ENCODE results near the gene UHMK1. TPM values are rescaled to one million over a fixed set of nuclear protein-coding genes. Genes with fewer than 3 reads are reported as not detected.
"Not testable (repeated sequence)": the region's sequence is repeated elsewhere in the genome, so short reads cannot be mapped to it uniquely, and the experiment has no call there.

The UHMK1 gene
- total RNA-seq, 1 donor from 2014 or later: 21.7 TPM

DNA sequence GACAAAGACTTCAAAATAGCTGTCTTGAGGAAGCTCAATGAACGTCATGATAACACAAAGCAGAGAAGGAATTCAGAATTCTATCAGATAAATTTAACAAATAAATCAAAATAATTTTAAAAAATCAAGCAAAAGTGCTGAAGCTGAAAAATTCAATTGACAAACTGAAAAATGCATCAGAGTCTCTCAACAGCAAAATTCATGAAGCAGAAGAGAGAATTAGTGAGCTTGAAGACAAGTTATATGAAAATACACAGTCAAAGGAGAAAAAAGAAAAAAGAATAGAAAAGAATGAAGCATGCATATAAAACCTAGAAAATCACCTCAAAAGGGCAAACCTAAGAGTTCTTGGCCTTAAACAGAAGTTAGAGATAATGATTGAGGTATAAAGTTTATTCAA lies 21.0 kb upstream of the UHMK1 start:
- Mint-ChIP-seq H3K4me1 (no peaks in the 10 kb centered on the region), H3K9me3 (peaks cover 13% of the 10 kb centered on the region), H3K36me3 (ENCODE audit: low read depth) (peaks cover 8% of the 10 kb centered on the region), H3K27ac (ENCODE audit: unreplicated experiment) (no peak overlapping the region), H3K27me3 (ENCODE audit: low read depth) (peaks cover 6% of the 10 kb centered on the region), H3K4me3 (no peak overlapping the region)
- no peak for DNase-seq (ENCODE audit: low read depth, low spot score)
- TF ChIP-seq, protein P1, sequence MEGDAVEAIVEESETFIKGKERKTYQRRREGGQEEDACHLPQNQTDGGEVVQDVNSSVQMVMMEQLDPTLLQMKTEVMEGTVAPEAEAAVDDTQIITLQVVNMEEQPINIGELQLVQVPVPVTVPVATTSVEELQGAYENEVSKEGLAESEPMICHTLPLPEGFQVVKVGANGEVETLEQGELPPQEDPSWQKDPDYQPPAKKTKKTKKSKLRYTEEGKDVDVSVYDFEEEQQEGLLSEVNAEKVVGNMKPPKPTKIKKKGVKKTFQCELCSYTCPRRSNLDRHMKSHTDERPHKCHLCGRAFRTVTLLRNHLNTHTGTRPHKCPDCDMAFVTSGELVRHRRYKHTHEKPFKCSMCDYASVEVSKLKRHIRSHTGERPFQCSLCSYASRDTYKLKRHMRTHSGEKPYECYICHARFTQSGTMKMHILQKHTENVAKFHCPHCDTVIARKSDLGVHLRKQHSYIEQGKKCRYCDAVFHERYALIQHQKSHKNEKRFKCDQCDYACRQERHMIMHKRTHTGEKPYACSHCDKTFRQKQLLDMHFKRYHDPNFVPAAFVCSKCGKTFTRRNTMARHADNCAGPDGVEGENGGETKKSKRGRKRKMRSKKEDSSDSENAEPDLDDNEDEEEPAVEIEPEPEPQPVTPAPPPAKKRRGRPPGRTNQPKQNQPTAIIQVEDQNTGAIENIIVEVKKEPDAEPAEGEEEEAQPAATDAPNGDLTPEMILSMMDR (conservative IDR thresholded peaks at IDR 0.05): no peak

DNA sequence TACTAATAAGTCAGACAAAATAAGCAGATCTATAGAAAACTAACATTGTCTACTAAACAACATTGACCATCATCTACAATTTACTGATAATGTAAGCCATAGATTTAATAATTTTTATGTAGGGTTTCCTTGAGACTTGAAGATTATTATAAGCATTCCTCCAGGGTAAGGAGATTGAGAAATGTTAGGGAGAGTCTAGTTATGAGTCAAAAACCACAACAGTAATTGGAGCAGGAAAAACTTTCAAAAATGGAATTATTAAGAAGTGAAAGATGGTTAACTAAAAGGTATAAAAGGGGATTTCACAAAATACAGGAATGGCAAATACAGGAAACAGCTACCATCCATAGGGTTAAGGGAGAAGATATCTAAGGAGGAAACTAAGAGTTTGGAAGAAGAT lies 12.4 kb upstream of the UHMK1 start:
- DNase-seq (ENCODE audit: low read depth, low spot score): no peak
- peaks cover 28% of the 10 kb centered on the region for H3K27me3 Mint-ChIP-seq (ENCODE audit: low read depth)
- no peak overlapping the region for H3K27ac Mint-ChIP-seq (ENCODE audit: unreplicated experiment)
- TF ChIP-seq, protein P1 (conservative IDR thresholded peaks at IDR 0.05): no peak
- H3K9me3 Mint-ChIP-seq: peaks cover 8% of the 10 kb centered on the region
- H3K4me1 Mint-ChIP-seq: no peaks in the 10 kb centered on the region
- no peak overlapping the region for H3K4me3 Mint-ChIP-seq
- H3K36me3 Mint-ChIP-seq (ENCODE audit: low read depth): no peaks in the 10 kb centered on the region

DNA sequence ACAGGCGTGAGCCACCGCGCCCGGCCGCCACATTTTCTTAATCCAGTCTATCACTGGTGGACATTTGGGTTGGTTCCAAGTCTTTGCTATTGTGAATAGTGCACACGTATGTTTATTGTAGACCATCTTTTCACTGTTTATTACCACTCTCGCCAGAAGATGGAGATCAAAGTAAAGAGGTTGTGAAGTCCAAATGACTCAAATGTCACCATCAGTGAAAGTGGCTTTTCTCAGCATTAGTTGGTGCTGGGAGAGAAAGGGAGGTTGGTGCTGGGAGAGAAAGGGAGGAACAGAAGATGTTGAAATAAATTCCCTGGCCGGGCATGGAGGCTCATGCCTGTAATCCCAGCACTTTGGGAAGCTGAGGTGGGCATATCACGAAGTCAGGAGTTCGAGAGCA lies 10.4 kb upstream of the UHMK1 start:
- H3K27me3 Mint-ChIP-seq (ENCODE audit: low read depth): peaks cover 44% of the 10 kb centered on the region

DNA sequence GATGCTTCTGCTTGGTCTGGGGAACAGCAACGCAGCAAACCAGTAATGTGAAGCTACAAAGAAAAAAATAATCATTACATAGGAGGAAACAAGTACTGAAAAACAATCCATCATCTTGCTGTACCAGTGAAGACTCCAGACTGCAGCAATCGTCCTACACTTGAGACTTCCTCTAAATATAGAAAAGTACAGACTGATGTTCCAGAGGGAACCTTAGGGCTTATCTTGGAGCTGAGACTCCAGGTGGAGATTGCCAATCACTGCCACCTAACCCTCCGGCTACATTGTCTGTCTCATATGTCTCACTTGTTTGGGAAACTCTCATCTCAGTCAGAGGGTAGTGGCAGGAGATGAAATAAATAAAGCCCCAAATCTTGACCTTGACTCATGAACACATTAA lies 9.4 kb upstream of the UHMK1 start:
- no peaks in the 10 kb centered on the region for H3K36me3 Mint-ChIP-seq (ENCODE audit: low read depth)
- no peak for DNase-seq (ENCODE audit: low read depth, low spot score)
- TF ChIP-seq, protein P1 (conservative IDR thresholded peaks at IDR 0.05): no peak
- no peak overlapping the region for H3K4me3 Mint-ChIP-seq
- peaks cover 3% of the 10 kb centered on the region for H3K9me3 Mint-ChIP-seq
- H3K27me3 Mint-ChIP-seq (ENCODE audit: low read depth): peaks cover 52% of the 10 kb centered on the region
- no peaks in the 10 kb centered on the region for H3K4me1 Mint-ChIP-seq
- H3K27ac Mint-ChIP-seq (ENCODE audit: unreplicated experiment): no peak overlapping the region

More for the DNA sequence above, 10.4 kb upstream of the UHMK1 start:
- no peak for DNase-seq (ENCODE audit: low read depth, low spot score)
- Mint-ChIP-seq H3K36me3 (ENCODE audit: low read depth) (no peaks in the 10 kb centered on the region), H3K27ac (ENCODE audit: unreplicated experiment) (no peak overlapping the region), H3K9me3 (peaks cover 3% of the 10 kb centered on the region), H3K4me3 (no peak overlapping the region), H3K4me1 (no peaks in the 10 kb centered on the region)
- TF ChIP-seq, protein P1 (conservative IDR thresholded peaks at IDR 0.05): no peak

DNA sequence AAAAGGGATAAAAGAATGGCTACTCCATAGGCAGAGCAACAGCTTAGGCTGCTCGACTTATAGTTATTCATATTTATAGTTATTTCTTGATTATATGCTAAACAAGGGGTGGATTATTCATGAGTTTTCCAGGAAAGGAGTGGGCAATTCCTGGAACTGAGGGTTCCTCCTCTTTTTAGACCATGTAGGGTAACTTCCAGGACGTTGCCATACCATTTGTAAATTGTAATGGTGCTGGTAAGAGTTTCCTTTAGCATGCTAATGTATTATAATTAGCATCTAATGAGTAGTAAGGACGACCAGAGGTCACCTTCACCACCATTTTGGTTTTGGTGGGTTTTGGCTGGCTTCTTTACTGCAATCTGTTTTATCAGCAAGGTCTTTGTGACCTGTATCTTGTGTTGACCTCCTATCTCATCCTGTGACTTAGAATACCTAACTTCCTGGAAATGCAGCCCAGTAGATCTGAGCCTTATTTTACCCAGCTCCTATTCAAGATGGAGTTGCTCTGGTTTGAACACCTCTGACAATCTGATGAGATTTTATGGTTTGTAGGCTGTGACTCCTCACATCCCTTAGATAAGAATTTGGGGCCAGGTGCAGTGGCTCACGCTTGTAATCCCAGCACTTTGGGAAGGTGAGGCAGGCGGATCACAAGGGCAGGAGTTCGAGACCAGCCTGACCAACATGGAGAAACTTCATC lies 1.9 kb upstream of the UHMK1 start:
- Mint-ChIP-seq H3K4me1 (peaks cover 26% of the 10 kb centered on the region), H3K4me3 (peak overlapping the region; percentile 59), H3K27me3 (ENCODE audit: low read depth) (peaks cover 43% of the 10 kb centered on the region)
- H3K27ac Mint-ChIP-seq (ENCODE audit: unreplicated experiment); H3K9me3 Mint-ChIP-seq; H3K36me3 Mint-ChIP-seq (ENCODE audit: low read depth); DNase-seq (ENCODE audit: low read depth, low spot score): not testable (repeated sequence)

DNA sequence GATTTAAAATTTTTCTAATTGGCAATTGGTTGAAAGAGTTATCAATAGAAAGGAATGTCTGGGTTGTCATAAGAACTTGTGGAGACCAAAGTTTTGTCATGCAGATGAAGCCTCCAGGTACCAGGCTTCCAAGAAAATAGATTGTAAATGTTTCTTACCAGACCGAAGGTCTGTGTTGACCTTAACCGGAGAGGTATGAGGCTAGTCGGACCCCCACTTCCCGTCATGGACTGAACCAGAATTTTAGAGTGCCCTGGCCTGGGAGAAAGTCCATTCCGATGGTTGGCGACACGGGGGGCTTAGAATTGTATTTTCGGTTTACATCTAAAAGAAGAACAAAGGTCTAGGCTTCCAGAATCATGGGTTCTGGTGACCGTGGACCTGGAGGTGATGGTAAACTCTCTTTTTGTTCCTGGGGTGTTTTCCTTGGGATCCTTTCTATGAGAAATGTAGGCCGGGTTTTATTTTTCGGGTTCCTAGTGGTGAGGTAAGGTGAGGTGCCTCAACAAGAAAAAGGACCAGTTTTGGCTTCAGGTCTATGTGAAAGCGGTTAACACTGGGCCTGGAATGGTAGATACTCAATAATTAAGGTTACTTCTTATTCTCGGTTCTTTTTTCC lies 405 bp upstream of the UHMK1 start:
- peaks cover 29% of the 10 kb centered on the region for H3K27me3 Mint-ChIP-seq (ENCODE audit: low read depth)
- TF ChIP-seq, protein P1 (conservative IDR thresholded peaks at IDR 0.05): no peak
- no peak for DNase-seq (ENCODE audit: low read depth, low spot score)
- peaks cover 5% of the 10 kb centered on the region for H3K36me3 Mint-ChIP-seq (ENCODE audit: low read depth)
- H3K9me3 Mint-ChIP-seq: peaks cover 5% of the 10 kb centered on the region
- peaks cover 26% of the 10 kb centered on the region for H3K4me1 Mint-ChIP-seq
- H3K4me3 Mint-ChIP-seq: peak overlapping the region; percentile 96
- H3K27ac Mint-ChIP-seq (ENCODE audit: unreplicated experiment): no peak overlapping the region
